DND-41 (cell line): ENCODE results near the gene RAPGEF5.

Experiments used
- ATAC-seq: fragments of 200-7000 bp; cut with Tn5 transposase; 3 replicates; pipeline ENCODE4 v1.9.1; 2021; ENCODE audit warnings: low read depth; ENCODE audit not compliant: insufficient read depth
- DNase-seq: peaks from one replicate; pipeline ENCODE4 v3.0.0-alpha.2; 2020
- H2AFZ ChIP-seq: 2 replicates; pipeline ENCODE4 v1.6.0; 2012; ENCODE audit warnings: low read depth, low read length
- H3K27ac ChIP-seq: 2 replicates; pipeline ENCODE4 v1.5.1; 2012; ENCODE audit warnings: low read length, inconsistent platforms
- H3K27me3 ChIP-seq: fragments of 200-600 bp; sonication (generic); 2 replicates; pipeline ENCODE4 v1.6.0; 2012; ENCODE audit warnings: low read length, mild to moderate bottlenecking, inconsistent platforms; ENCODE audit not compliant: insufficient read depth, poor library complexity
- H3K36me3 ChIP-seq: 2 replicates; pipeline ENCODE4 v1.5.1; 2012; ENCODE audit warnings: low read length, inconsistent platforms; ENCODE audit not compliant: insufficient read depth
- H3K4me1 ChIP-seq: 2 replicates; pipeline ENCODE4 v1.5.1; 2012; ENCODE audit warnings: mild to moderate bottlenecking, low read length; ENCODE audit not compliant: insufficient read depth
- H3K4me2 ChIP-seq: 2 replicates; pipeline ENCODE4 v1.6.0; 2012; ENCODE audit warnings: mild to moderate bottlenecking, moderate library complexity, low read length, inconsistent platforms; ENCODE audit not compliant: insufficient read depth
- H3K4me3 ChIP-seq, 2 experiments: fragments of 200-600 bp in 1 of 2; shearing (Covaris generic) in 1 of 2; 2 replicates each; pipeline ENCODE4 v1.5.1; 2012 to 2016; ENCODE audit warnings: inconsistent platforms in 2 of 2, low read length in 2 of 2, mild to moderate bottlenecking in 2 of 2, low read depth in 1 of 2, moderate library complexity in 1 of 2
- H3K79me2 ChIP-seq: 2 replicates; pipeline ENCODE4 v1.6.0; 2012; ENCODE audit warnings: low read length, inconsistent platforms; ENCODE audit not compliant: insufficient read depth
- H3K9ac ChIP-seq: 2 replicates; pipeline ENCODE4 v1.6.0; 2012; ENCODE audit warnings: low read depth, mild to moderate bottlenecking, inconsistent platforms, low read length, moderate library complexity
- H3K9me3 ChIP-seq: 2 replicates; pipeline ENCODE4 v1.5.1; 2012; ENCODE audit warnings: low read length, moderate library complexity, mild to moderate bottlenecking, inconsistent platforms; ENCODE audit not compliant: insufficient read depth, severe bottlenecking
- H4K20me1 ChIP-seq: 2 replicates; pipeline ENCODE4 v1.6.0; 2012; ENCODE audit warnings: low read length; ENCODE audit not compliant: insufficient read depth
- CTCF ChIP-seq: IDR thresholded peaks from 2 replicates; pipeline ENCODE4 v1.5.1; 2012; ENCODE audit warnings: borderline replicate concordance, low read length, moderate library complexity, mild to moderate bottlenecking; ENCODE audit not compliant: poor library complexity, severe bottlenecking; ENCODE audit errors: extremely low read depth
- EZH2 ChIP-seq: IDR thresholded peaks from 3 replicates; pipeline ENCODE4 v1.6.1; 2012; ENCODE audit warnings: borderline replicate concordance, low read depth, mild to moderate bottlenecking, moderate library complexity, low read length, inconsistent platforms; ENCODE audit not compliant: severe bottlenecking

Gene RAPGEF5

DNA sequence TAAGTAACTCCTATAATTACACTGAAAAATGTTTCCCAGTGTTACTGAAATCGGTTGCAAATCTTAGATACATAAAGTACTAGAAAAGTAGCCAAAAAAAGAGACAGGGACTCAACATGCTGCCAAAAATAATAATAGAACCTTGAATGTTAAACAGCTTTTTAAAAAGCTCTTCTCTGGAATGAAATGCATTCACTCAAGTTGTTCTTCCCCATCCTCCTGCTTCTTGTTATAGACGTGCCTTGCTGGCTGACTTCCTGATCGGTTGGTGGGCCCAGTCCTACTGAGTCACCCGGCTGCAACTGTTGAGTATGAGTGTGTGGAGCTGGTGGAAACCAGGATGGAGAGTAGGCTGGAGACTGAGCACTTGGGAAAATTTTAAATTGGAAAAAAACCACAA lies 30.6 kb upstream of the RAPGEF5 start:
- Histone ChIP-seq H3K27ac (no peak overlapping the region), H3K4me3 (no peak overlapping the region), H3K9ac (no peak overlapping the region), H3K79me2 (no peaks in the 10 kb centered on the region), H2AFZ (peak overlapping the region; percentile 34; the same call in 1 of the 2 replicates), H3K4me2 (no peak overlapping the region), H3K9me3 (no peaks in the 10 kb centered on the region), H4K20me1 (no peaks in the 10 kb centered on the region), H3K36me3 (no peaks in the 10 kb centered on the region), H3K27me3 (no peaks in the 10 kb centered on the region), H3K4me1 (peaks cover 49% of the 10 kb centered on the region)
- no peak for TF ChIP-seq EZH2
- no peak for TF ChIP-seq CTCF
- no peak for ATAC-seq
- DNase-seq = no peak

DNA sequence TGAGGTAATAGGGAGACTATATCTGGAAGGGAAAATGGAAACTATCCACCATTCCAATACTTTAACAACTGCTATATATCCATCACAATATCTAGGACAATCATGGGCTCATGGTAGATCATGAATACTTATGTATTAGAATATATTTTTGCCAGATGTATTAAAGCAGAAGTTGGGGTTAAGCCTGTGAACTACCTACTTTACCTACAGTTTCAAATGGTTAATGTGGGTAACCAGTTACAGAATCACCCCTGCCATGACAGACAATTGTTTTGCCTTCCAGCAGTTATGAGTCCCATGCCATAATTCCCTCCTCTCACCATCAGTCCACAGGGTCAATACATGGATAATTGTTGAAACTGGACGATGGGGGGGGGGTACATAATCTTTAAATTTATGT lies 29.9 kb upstream of the RAPGEF5 start:
- peaks cover 55% of the 10 kb centered on the region for H3K4me1 ChIP-seq
- H3K36me3 ChIP-seq = no peaks in the 10 kb centered on the region
- H3K27me3 ChIP-seq = no peaks in the 10 kb centered on the region
- H3K27ac ChIP-seq = no peak overlapping the region
- H4K20me1 ChIP-seq = no peaks in the 10 kb centered on the region
- no peaks in the 10 kb centered on the region for H3K9me3 ChIP-seq
- TF ChIP-seq EZH2 (no peak), CTCF (no peak)
- H3K79me2 ChIP-seq = no peaks in the 10 kb centered on the region
- H3K9ac ChIP-seq = no peak overlapping the region
- no peak overlapping the region for H2AFZ ChIP-seq
- H3K4me2 ChIP-seq = no peak overlapping the region
- DNase-seq (no peak), ATAC-seq (no peak)
- H3K4me3 ChIP-seq = no peak overlapping the region

DNA sequence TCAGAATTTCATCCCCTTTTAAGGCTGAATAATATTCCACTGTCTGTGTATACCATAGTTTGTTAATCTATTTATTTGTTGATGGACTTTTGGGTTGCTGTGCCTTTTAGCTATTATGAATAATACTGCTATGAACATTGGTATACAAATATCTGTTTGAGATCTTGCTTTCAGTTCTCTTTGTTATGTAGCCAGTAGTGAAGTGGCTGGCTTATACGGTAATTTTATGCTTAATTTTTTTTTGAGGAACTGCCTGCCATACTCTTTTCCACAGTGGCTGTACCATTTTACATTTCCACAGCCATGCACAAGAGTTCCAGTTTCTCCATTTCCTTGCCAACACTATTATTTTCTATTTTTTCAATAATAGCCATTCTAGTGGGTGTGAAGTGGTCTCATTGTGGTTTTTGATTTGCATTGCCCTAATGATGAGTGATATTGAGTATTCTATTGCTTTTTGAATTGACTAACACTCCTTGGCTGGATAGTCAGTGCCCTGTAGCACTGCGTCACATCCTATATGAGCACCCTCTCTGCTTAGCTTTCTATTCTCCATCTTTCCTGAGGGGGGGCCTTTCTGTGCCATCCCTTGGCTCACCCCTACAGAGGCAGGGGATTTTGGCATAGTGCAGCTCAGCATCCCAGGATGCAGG lies 29.4 kb upstream of the RAPGEF5 start:
- Histone ChIP-seq H3K27ac (peak overlapping the region; percentile 57), H3K4me2 (no peak overlapping the region), H3K27me3 (no peaks in the 10 kb centered on the region), H3K9me3 (no peaks in the 10 kb centered on the region), H4K20me1 (no peaks in the 10 kb centered on the region), H3K4me3 (no peak overlapping the region), H3K4me1 (peaks cover 59% of the 10 kb centered on the region), H3K36me3 (no peaks in the 10 kb centered on the region), H3K9ac (no peak overlapping the region), H3K79me2 (no peaks in the 10 kb centered on the region), H2AFZ (no peak overlapping the region)
- DNase-seq (no peak), ATAC-seq (no peak)
- TF ChIP-seq EZH2 (no peak), CTCF (no peak)
